Smooth muscle cell (in vitro differentiated cells): ENCODE data around the gene RUNDC1. TPM values are rescaled to one million over a fixed set of nuclear protein-coding genes. Genes with fewer than 3 reads are reported as not detected.
A peak's percentile ranks its signal among the peaks of the same experiment; 100 is the strongest.
"Not testable (repeated sequence)": the region's sequence is repeated elsewhere in the genome, so short reads cannot be mapped to it uniquely, and the experiment has no call there.

Experiments used
- DNase-seq: peaks from one replicate; lab custom pipeline; 2025; ENCODE audit not compliant: unreplicated experiment; lab: John Stamatoyannopoulos, UW
- H2AFZ ChIP-seq: fragments of 200-600 bp; sonication (generic); 2 replicates; pipeline ENCODE4 v1.6.0; 2016; ENCODE audit warnings: antibody characterized with exemption, low read depth, mild to moderate bottlenecking
- H3F3A ChIP-seq: fragments of 200-600 bp; sonication (generic); 2 replicates; pipeline ENCODE4 v1.6.0; 2017; ENCODE audit warnings: antibody characterized with exemption, low read depth
- H3K27ac ChIP-seq: fragments of 200-600 bp; sonication (generic); 2 replicates; pipeline ENCODE4 v1.5.1; 2016; ENCODE audit warnings: low read depth, mild to moderate bottlenecking
- H3K27me3 ChIP-seq: fragments of 200-600 bp; sonication (generic); 2 replicates; pipeline ENCODE4 v1.6.1; 2016; ENCODE audit warnings: low read depth, mild to moderate bottlenecking
- H3K36me3 ChIP-seq: fragments of 200-600 bp; sonication (generic); 2 replicates; pipeline ENCODE4 v1.5.1; 2016; ENCODE audit warnings: low read depth
- H3K4me1 ChIP-seq: fragments of 200-600 bp; sonication (generic); 2 replicates; pipeline ENCODE4 v1.5.1; 2016; ENCODE audit warnings: low read depth
- H3K4me2 ChIP-seq: fragments of 200-600 bp; sonication (generic); 2 replicates; pipeline ENCODE4 v1.6.0; 2016; ENCODE audit warnings: mild to moderate bottlenecking
- H3K4me3 ChIP-seq: fragments of 200-600 bp; sonication (generic); 2 replicates; pipeline ENCODE4 v1.5.1; 2016; ENCODE audit warnings: mild to moderate bottlenecking
- H3K79me2 ChIP-seq: fragments of 200-600 bp; sonication (generic); 2 replicates; pipeline ENCODE4 v1.6.0; 2016; ENCODE audit warnings: low read depth, mild to moderate bottlenecking
- H3K9ac ChIP-seq: fragments of 200-600 bp; sonication (generic); 2 replicates; pipeline ENCODE4 v1.6.0; 2016; ENCODE audit warnings: low read depth
- H3K9me3 ChIP-seq: fragments of 200-600 bp; sonication (generic); replicated peaks from 2 replicates; pipeline ENCODE4 v1.5.1; 2016; ENCODE audit warnings: low read depth
- H4K20me1 ChIP-seq: fragments of 200-600 bp; sonication (generic); 2 replicates; pipeline ENCODE4 v1.6.0; 2016; ENCODE audit warnings: low read depth
- WGBS: methylation state at CpG from one replicate; pipeline ENCODE4 v1.1.7; 2016; ENCODE audit warnings: low lambda C conversion rate; 5-methylcytosine and 5-hydroxymethylcytosine counted together
- polyA plus RNA-seq: library from polyadenylated mRNA; unstranded; fragments of >200 nt; fragmentation: Nextera tagmentation; extraction: Ambion mirVana; gene quantifications from 2 replicates; pipeline ENCODE4 v1.2.1, GENCODE V29; 2016
- total RNA-seq: library from RNA; depleted of rRNA; stranded (reverse); fragments of >200 nt; gene quantifications from 2 replicates; pipeline ENCODE4 v1.2.3, GENCODE V29; 2014
- TF ChIP-seq, protein P1 (sequence below): fragments of 200-600 bp; sonication (generic); IDR thresholded peaks from 2 replicates; pipeline ENCODE4 v1.5.1; 2017; ENCODE audit warnings: borderline replicate concordance, mild to moderate bottlenecking, antibody characterized with exemption; ENCODE audit not compliant: insufficient read depth, poor library complexity, severe bottlenecking

The RUNDC1 gene
- total and polyA plus RNA-seq, 2 experiments from 2014 or later = 9.3 to 15.7 TPM

GRCh38 chr17:42975265-42975664 lies 5.1 kb upstream of the RUNDC1 start:
- DNase-seq = no peak
- no peaks in the 10 kb centered on the region for H3K27me3 ChIP-seq
- no peaks in the 10 kb centered on the region for H3K36me3 ChIP-seq
- no peaks in the 10 kb centered on the region for H3K9me3 ChIP-seq
- TF ChIP-seq, protein P1, sequence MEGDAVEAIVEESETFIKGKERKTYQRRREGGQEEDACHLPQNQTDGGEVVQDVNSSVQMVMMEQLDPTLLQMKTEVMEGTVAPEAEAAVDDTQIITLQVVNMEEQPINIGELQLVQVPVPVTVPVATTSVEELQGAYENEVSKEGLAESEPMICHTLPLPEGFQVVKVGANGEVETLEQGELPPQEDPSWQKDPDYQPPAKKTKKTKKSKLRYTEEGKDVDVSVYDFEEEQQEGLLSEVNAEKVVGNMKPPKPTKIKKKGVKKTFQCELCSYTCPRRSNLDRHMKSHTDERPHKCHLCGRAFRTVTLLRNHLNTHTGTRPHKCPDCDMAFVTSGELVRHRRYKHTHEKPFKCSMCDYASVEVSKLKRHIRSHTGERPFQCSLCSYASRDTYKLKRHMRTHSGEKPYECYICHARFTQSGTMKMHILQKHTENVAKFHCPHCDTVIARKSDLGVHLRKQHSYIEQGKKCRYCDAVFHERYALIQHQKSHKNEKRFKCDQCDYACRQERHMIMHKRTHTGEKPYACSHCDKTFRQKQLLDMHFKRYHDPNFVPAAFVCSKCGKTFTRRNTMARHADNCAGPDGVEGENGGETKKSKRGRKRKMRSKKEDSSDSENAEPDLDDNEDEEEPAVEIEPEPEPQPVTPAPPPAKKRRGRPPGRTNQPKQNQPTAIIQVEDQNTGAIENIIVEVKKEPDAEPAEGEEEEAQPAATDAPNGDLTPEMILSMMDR = no peak
- no peak overlapping the region for H3K27ac ChIP-seq
- no peaks in the 10 kb centered on the region for H4K20me1 ChIP-seq
- 93% methylated on average over 2 of the region's 2 CpGs for WGBS
- no peak overlapping the region for H3K4me2 ChIP-seq
- no peaks in the 10 kb centered on the region for H3K79me2 ChIP-seq
- H3K9ac ChIP-seq = no peak overlapping the region
- peaks cover 7% of the 10 kb centered on the region for H3K4me1 ChIP-seq
- H2AFZ ChIP-seq = no peak overlapping the region
- no peaks in the 10 kb centered on the region for H3F3A ChIP-seq
- no peak overlapping the region for H3K4me3 ChIP-seq

GRCh38 chr17:42975701-42976100 lies 4.7 kb upstream of the RUNDC1 start:
- H2AFZ ChIP-seq, H3K9ac ChIP-seq, H3K4me2 ChIP-seq, DNase-seq, H3K4me3 ChIP-seq, H3K4me1 ChIP-seq, H3K36me3 ChIP-seq, H3K9me3 ChIP-seq, H3F3A ChIP-seq, H3K27me3 ChIP-seq, H4K20me1 ChIP-seq, H3K27ac ChIP-seq, H3K79me2 ChIP-seq: not testable (repeated sequence)
- WGBS = 95% methylated on average over 16 of the region's 16 CpGs

DNA sequence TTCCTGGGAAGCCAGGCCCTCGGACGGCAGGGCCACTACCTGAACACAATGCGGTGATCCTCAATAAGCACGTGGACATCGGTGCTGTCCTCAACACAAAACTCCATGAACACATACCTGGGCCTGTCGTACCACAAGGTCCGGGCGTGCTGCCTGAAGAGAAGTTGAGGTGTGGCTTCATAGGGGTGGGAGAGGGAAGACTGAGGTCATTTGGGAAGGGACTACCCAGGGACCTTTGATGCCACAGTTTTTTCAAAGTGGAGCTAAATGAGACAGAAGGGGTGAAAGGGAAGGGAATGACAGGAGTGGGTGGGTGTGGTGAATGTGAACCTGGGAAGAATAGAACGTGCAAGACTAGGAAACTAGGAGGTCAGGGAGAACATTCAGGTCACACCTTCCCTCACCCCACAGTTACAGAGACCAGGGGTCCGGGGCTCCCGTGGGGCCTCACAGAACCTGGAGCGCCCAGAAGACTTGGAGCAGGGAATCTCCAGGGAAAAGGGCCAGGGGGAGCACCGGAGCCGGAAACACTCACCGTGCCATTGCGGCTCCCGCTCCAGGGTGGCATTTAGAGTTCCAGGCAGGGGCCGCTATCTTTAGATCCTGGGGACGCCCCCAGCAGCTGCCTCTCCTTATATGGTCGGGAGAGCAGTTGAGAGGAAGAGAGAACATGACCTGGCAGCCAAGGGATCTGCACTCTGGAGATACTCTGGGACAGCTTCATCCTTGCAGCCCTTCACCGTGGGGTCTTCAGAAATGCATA lies 673 bp upstream of the RUNDC1 start, which contains the start of gene PTGES3L:
Gene PTGES3L (minus strand): TSS at position 570 of the 763 bp plus-strand sequence. CDS start 27 bp downstream, at position 543.
- Histone ChIP-seq H3K9me3 (no peaks in the 10 kb centered on the region), H2AFZ (peak within 1 kb of the TSS; percentile 79), H3K27me3 (no peaks in the 10 kb centered on the region), H3K27ac (peak within 1 kb of the TSS; percentile 81), H3K4me3 (peak within 1 kb of the TSS; percentile 93), H4K20me1 (peaks cover 21% of the 10 kb centered on the region), H3K79me2 (peaks cover 34% of the 10 kb centered on the region), H3F3A (no peaks in the 10 kb centered on the region), H3K4me2 (peak within 1 kb of the TSS; percentile 99), H3K9ac (peak within 1 kb of the TSS; percentile 90), H3K36me3 (no peaks in the 10 kb centered on the region), H3K4me1 (peaks cover 7% of the 10 kb centered on the region)
- peak; percentile 36 for DNase-seq
- TF ChIP-seq, protein P1 = no peak
- 35% methylated on average over 21 of the region's 21 CpGs for WGBS

GRCh38 chr17:42980766-42981397 lies 517 bp downstream of the RUNDC1 start:
- Histone ChIP-seq H3K36me3 (no peaks in the 10 kb centered on the region), H4K20me1 (peaks cover 30% of the 10 kb centered on the region), H3K79me2 (peaks cover 37% of the 10 kb centered on the region), H3K4me2 (peak overlapping the region; percentile 99), H2AFZ (peak overlapping the region; percentile 79), H3K27me3 (no peaks in the 10 kb centered on the region), H3K9ac (peak overlapping the region; percentile 90), H3F3A (no peaks in the 10 kb centered on the region), H3K27ac (peak overlapping the region; percentile 81), H3K9me3 (no peaks in the 10 kb centered on the region), H3K4me3 (peak overlapping the region; percentile 93), H3K4me1 (peaks cover 7% of the 10 kb centered on the region)
- TF ChIP-seq, protein P1 = no peak
- WGBS = 1% methylated on average over 49 of the region's 67 CpGs
- DNase-seq = no peak
